HG03135 (cell line): Measurements from ENCODE around the gene SRGAP1.
"Not testable (repeated sequence)": the region's sequence is repeated elsewhere in the genome, so short reads cannot be mapped to it uniquely, and the experiment has no call there.

Source experiments
- ATAC-seq: cut with Tn5 transposase; IDR thresholded peaks from one replicate; pipeline ENCODE4 v1.9.1; 2021; ENCODE audit warnings: mild to moderate bottlenecking, moderate library complexity; ENCODE audit not compliant: unreplicated experiment

SRGAP1 gene

DNA sequence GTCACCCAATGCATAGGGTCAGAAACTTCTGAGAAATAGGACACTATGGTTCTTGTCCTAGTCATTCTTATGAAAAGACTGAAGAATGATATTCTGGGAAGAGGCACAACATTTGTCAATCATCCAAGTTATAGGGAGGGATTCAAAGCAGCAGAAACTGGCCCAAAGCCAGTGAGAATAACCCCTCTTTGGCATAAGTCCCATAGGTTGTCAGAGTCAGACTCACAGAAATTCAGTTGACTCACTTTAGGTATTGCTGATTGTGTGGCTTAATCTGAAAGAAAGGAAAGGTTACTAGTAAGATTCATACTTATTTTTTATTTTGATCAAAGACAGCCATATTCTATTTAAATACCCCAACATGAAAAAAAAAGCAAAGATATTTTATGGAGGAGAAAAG is 151.0 kb downstream of the SRGAP1 start:
- ATAC-seq = no peak

DNA sequence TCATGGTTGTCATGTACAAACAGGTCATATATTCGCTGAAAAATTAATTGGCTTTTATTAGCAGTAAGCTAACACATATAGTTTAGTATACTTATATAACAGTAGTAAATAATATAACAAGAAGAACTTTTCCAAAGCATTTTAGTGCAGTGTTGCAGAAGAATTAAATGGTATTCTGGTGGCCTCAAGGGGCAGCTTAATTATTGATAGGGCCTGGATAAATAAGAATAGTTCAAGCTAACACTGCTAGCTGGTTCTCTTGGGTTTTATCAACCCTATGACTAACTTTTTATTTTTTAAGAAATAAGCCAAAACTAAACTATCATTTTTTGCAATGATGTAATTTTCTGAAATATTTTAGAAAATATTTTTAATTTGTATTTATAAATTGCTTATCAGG is 152.1 kb downstream of the SRGAP1 start:
- ATAC-seq = no peak

DNA sequence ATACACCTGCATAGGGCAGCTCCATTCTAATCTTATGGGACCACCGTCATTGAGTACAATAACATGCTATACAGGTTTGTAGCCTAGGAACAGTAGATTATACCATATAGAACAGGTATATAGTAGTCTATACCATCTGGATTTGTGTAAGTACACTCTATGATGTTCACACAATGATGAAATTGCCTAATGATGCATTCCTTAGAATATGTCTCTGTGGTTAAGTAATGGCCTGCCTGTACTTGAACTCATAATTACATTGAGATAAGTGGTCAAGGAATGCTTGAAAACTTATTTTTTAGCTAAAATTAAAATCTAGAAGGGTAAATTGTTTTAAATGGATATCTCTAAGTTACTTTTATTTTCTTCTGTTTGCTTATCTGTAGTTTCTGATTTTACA is 152.7 kb downstream of the SRGAP1 start:
- ATAC-seq = no peak

DNA sequence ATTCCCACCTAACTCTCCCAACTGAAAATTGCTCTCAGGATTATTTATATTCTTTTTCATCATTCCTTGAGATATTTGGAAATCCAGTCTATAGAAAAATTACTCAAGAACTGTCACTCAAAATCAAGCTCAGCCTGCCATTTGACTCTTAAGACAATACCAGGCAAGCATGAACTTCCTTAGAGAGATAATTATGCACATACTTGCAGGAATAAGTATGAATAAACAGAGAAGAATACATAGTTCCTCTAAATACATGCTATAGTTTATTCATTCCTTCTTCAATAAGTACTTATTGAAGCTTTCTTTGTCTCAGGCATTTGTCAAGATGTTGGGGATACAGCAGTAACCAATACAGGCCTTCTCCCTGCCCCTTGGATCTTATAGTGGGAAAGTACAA is 154.1 kb downstream of the SRGAP1 start:
- no peak for ATAC-seq

DNA sequence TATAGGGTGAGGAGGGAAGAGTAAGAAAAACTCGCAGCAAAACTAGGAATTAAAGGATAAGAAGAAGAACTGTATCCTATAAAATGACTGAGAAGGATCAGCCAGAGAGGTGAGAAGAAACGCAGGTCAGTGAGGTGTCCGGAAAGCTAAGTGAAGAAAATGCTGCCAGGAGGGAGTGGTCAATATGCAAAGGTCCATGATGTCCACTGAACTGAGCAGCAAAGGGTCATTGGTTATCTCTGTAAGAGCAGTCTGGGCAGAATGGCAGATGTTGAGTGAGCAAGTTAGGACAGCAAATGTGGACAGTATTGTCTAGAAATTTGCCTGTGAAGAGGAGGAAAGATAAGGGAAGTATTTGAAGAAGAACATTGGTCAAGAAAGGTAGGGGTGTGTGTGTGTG is 155.4 kb downstream of the SRGAP1 start:
- ATAC-seq = no peak

DNA sequence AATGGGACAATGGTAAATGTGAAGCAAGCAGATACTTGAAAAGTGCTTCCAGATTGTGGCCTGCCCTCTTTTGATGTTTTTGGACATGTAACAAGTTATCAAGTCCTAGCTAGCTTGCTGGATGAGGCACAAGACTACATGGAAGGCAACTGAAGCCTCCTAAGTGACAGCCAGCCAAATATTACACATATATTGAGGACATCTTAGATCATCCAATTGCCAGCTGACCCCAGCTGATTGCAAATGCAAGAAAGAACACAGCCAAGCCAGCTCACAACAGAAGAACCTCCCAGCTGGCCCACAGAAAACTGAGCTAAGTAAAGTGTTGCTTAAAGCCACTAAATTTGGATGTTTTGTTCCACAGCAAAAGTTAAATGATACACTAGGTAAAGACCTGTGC is 156.9 kb downstream of the SRGAP1 start:
- no peak for ATAC-seq

DNA sequence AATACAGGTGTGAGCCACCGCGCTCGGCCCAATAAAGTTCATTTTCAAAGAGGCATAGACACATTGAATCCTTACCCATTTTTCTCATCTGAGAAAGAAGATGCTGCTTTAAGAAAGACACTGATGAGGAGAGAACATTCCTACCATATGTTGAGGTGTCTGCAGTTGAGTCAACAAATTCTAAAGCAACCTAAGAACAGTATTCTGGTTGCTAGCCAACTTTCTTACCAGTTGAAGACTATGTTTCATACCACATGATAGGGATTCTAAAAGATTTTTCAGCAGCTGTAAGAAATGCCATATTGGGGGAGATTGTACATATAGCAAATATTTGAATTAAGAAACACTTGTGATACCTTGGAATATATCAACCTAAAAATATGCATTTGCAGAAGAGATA is 160.1 kb downstream of the SRGAP1 start:
- ATAC-seq = no peak

DNA sequence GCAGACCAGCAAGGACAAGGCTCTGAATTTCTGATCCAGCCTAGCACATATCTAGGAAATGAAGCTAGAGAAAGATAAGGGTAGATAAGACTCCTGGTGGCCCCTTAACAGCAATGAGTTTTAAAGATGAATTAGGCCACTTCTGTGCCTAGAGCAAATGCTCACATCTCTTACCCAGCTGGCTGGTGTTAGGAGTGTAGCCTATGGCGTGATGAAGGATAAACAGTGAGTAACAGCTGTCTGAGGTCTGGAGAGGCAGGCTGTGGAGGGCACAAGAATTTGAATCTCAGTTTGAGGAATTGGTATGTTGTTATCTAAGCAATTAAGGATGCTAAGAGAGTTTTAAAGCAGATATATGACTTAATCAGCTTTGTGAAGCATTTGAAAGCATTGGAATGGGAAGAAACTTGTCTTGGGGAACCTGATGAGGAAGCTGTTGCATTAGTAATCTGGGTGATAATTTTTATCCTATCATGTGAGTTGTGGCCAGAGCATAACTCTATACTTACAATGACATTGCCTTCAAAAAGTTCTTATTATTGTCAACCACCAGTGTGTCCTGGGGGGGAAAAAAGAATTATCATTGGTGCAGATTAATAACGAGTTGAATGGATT is 161.8 kb downstream of the SRGAP1 start:
- ATAC-seq = no peak

DNA sequence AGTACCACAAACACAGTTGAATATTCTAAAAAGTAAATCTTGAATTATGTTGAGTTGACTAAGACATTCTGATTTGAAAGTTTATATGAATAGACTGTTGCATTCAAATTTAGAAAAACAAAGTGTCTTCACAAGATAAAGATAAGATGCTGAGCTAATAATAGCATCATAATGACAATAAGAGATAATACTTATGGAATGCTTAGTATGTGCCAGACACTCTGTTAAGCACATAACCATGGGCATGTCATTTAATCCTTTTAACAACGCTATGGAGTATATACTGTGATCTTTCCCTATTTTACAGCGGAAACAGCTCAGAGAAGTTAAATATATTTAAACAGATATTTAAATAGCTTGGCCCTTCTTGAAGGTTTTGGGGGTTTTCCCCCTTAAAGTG is 163.4 kb downstream of the SRGAP1 start:
- ATAC-seq = no peak

DNA sequence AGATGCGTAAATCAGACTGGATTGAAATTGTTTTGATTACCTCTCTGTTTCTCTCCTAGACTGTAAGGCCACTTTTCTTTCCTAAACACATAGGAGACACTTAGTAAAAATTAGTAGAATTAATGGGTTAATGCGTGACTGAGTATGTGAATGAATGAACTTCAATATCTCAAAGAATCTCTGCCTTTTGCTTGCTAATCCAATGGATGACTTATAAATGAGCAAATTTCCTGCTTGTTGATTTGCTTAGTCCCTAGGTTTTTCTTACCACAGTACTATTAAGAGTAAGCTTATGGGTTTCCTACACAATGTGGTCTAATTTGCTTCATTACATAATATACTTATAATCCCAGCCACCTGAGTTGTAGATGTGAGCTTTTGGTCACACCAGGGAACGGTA is 164.1 kb downstream of the SRGAP1 start:
- no peak for ATAC-seq

DNA sequence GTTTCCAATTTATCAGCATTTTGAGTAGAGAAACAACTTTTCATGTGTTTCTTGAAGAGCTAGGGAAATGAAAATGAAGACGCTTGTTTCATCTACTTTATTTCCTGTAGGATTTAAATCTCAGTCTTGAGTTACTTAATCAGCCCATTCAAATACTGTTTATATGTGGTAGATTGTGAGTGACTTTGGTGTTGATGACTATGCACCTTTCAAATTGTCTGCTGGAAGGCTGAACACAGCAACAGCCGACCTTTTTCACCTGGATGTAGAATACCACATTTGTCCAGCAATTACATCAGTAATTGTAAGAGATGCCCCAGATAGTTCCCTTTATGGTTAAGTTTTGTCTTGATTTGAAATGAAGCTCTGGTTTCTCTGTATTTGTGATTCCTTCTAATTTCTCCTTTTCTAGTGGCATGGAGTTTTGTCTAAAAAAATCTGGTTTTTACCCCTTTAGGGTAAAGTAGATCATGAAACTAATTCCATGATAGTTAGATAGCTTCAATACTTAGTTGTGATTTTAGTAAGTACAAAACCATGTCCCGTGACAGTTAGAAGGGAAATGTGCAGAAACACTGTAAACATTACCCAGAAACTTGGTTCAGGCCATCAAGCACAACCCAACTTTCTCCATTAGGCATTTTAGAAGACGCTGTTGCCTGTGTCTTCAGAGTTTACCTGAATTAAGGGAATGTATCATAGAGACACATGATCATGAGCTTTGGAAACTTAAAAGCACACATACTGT is 165.0 kb downstream of the SRGAP1 start:
- peak; percentile 68 for ATAC-seq

DNA sequence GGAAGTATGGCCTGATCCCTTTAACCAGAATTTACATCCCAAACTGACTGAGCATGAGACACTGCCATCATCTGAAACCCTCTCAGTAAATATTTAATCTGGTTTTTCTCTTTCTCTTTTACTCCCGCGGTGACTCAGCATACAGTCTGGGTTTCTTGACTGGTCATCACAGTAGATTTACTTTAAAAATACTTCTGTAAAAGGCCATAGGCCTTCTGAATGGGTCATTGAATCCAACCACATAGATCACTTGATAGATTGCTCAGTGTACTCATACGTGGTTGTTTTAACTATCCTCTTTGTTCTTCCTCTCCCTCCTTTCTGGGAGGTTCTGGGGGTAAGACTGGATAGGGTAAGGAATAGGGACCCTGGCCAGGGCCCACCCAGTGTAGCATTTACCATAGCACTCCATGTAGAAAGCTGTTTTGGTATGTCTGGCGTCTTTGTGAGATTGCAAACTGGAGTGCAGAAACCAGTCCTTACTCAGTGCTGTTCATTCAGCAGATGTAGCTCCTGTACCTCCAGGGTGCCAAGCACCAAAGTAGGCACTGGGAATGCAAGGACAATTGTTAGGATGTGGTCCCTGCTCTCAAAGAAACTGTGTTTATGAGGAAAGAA is 165.7 kb downstream of the SRGAP1 start:
- peak; percentile 88 for ATAC-seq

DNA sequence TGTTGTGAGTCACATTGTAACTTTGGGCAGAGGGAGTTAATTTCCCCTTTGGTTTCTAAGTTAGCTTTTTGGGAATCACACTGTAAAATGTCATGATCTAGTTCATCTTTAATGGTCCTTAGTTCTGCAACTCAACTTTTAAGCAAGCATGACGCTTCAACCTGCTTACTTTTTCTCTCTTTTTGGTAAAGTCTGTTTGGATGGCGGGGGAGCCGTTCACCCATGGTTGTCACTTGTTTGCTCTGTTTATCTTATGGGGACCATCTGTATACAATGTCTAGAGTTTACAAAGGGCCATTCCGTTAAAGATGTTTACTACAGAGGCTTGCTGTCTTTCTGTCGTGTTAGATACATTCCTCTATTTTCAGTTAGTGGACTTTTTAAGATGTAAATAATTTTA is 172.0 kb downstream of the SRGAP1 start:
- ATAC-seq = no peak

DNA sequence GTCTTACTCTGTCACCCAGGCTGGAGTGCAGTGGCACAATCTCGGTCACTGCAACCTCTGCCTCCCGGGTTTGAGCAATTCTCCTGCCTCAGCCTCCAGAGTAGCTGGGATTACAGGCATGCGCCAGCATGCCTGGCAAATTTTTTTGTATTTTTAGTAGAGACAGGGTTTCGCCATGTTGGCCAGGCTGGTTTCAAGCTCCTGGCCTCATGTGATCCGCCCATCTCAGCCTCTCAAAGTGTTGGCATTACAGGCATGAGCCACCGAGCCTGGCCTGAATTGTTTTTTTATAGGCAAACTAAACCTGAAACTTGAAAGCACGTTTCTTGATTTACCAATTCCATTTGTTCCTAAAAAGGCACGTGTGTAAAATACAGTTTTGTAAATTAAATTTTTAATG is 173.6 kb downstream of the SRGAP1 start:
- ATAC-seq = not testable (repeated sequence)

DNA sequence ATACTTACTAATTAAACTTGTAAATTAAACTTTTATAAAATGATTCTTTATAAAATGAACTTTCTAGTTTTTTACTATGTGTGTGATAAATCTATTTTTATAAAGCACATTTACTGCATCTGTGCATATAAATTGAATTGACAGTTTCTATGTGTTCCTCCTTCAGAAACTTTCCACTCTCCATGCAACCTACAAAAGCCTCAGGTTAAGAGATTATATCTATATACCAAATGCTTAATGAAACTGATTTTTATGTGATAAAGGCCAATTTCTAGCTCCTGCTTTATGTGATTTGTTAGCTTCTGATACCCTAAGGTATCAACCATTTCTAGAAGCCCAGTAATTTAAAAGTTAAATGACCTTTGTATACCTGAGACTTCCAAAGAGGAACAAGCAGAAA is 174.0 kb downstream of the SRGAP1 start:
- no peak for ATAC-seq

DNA sequence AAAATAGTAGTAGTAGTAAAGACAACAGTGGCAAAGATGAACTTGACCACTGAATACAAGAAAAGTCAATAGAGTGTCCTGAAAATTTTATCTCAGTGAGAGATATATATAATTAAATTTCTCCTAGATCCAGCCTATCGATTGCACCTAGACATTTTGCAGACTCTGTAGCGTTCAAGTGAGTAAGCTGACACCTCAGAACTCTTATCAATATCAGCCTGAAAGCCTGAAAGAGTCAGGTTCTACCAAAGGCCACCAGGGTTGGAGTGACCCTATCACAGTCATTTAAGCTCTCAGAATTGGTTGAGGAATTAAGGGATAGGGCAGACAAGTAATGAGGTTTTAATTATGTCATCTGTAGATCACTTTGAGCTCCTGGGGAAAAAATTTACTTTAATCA is 174.6 kb downstream of the SRGAP1 start:
- no peak for ATAC-seq

DNA sequence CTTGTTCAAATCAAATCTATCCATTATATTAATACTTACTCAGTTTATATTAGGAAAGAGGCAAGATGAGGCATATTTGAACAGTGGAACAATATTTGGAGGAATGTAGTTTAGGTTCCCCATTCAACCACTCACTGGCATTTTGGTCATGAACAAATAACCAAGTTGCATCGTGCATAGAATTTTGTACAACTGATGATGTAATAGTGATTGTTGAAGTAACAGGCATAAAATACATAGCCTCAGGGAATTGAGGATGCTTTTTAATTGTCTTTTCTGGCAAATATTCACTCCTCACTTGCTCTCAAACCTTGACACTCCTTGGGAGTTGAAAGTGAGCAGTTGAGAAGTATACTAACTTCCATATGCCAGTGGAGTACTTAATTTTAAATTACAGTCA is 175.2 kb downstream of the SRGAP1 start:
- no peak for ATAC-seq

DNA sequence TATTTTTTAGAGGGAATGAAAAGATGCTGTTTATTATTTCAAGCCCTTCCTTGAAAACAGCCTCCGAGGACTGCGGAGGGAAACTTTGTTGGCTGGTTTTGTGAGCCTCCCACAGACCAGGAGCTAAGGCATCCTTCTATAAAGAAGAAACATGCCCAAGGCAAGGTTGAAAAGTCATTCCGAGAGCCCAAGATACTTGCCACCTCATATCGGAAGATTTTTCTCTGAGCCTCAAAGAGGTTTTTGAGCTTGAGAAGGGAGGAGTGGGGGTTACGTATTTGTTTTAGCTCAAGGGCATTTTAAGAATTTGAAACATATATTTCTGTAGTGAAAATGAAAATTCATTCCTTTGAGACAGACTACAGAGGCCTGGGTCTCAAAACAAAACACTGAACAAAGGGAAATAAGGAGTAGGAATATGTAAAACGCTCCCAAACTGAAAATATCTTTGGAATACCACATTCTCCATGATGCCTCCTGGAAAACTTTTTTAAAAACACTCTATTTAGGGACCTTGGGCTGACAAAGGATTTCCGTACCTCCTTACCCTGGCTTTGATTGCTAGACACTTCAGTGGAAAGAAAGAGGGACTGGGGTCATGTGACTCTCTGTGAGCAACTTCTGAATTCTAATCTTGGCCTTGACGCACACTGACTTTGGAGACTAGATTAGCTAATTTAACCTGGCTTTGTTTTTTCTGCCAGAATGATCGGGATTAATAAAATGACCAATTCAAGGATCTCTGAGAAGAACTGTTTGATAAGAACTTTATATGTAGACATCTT is 180.9 kb downstream of the SRGAP1 start:
- no peak for ATAC-seq

DNA sequence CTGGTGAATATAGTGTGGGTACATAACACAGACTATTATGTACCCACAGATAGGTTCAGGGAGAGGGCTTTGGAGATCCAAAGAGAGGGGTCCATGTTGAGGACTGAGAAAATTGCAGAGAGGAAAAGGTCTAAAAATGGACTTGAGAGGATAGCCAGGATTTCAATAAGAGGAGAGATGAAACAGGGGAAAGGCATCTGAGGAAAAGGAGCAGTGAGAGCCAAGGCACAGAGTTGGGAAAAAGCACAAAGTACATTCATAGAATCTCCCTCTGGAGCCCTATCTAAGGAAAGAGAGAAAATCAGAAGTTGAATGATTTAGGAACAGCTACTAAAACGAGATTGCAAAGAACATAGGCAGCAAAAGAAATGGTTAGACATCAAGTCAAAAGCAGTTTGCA is 182.8 kb downstream of the SRGAP1 start:
- no peak for ATAC-seq

DNA sequence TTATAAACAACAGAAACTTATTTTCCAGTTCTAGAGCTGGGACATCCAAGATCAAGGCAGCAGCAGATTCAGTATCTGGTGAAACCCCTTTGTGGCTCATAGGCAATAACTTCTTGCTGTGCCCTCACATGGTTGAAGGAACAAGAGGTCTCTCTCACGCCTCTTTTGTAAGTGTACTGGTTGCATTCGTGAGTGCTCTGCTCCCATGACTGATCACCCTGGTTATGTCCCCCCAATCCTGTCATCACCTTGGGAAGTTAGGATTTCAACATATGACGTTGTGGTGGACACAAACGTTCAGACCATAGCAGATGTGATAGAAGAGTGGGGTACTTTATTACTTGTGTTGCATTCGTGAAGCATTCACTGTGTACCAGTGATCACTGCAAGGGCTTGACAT is 184.0 kb downstream of the SRGAP1 start:
- no peak for ATAC-seq

DNA sequence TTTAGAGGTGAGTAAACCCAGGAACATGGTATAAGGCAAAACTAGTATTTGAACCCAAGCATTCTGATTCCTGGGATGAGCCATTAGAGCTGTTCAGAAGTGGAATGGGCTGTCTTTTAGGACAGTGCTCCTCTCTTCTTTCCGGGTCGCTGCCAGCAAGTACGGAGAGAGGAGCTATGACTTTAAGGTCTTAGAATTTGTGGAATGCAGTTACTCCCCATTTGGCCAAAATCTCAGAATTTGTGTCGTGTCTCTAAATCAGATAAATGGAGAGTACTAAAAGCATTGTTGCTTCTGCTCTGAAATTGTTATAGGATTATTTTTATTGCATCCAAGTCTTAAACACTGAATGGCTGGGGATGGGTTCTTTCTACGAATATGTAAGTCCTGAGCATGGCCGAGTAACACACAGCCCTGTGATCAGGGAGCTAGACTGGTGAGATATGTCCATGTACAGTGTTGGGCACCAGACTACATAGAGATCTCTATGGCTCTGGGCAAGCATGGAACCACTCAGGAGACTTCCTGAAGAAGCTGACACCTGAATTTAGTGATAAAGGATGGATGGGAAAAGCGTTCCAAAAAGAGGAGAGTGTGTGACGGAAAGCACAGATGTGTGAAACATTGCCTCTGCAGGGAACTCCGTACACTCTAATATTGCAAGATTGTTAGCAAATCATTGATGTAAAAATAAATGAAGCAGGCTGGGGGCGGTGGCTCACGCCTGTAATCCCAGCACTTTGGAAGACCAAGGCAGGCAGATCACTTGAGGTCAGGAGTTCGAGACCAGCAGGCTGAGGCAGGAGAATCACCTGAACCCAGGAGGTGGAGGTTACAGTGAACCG is 184.7 kb downstream of the SRGAP1 start:
- no peak for ATAC-seq
